Measurements from ENCODE around the gene TIMM50. TPM values are rescaled to one million over a fixed set of nuclear protein-coding genes. Genes with fewer than 3 reads are reported as not detected.

The TIMM50 gene
- total RNA-seq, 1 experiment from 2014 or later: 97.2 TPM

GRCh38 chr19:39497701-39497995, 17.0 kb downstream of the TIMM50 start:
- Histone ChIP-seq H3K9me3 (ENCODE audit: low read length) (no peaks in the 10 kb centered on the region), H3K27me3 (ENCODE audit: low read length) (no peaks in the 10 kb centered on the region), H3K27ac (ENCODE audit: low read length) (no peak overlapping the region), H3K4me3 (ENCODE audit: low read length) (peak overlapping the region; percentile 63), H2AFZ (ENCODE audit: low read length) (peak overlapping the region; percentile 98), H3F3A (ENCODE audit: low read length, unreplicated experiment) (no peaks in the 10 kb centered on the region), H3K9ac (ENCODE audit: low read length) (no peak overlapping the region), H3K9me2 (replicated peaks; ENCODE audit: low read length) (no peaks in the 10 kb centered on the region), H3K36me3 (ENCODE audit: low read depth, low read length) (no peaks in the 10 kb centered on the region), H4K20me1 (ENCODE audit: low read length) (no peaks in the 10 kb centered on the region), H3K79me2 (ENCODE audit: low read length) (no peaks in the 10 kb centered on the region), H3K4me1 (ENCODE audit: insufficient read depth, low read length) (peaks cover 12% of the 10 kb centered on the region), H3K4me2 (ENCODE audit: low read length) (peak overlapping the region; percentile 95)
- intact Hi-C loops (cut with micrococcal nuclease): loop anchor here (5.0 kb wide), 1 partner anchor 35 kb away; the partner anchor contains the start of gene EID2B
- CTCF ChIA-PET: interaction anchor here (0.6 kb wide), 2 partner anchors 15 to 35 kb away, joined by 3 read pairs; partner anchors contain the start of gene EID2B
- POLR2A ChIA-PET (ENCODE audit: unreplicated experiment): interaction anchor here (0.7 kb wide), 1 partner anchor 37 kb away, joined by 5 read pairs; no protein-coding TSS in a partner anchor
- BruUV-seq (replicated peaks): no TSS peak
- TF ChIP-seq EZH2 (IDR thresholded peaks at IDR 0.05; ENCODE audit: low read length, unreplicated experiment) (no peak), CTCF (conservative IDR thresholded peaks at IDR 0.05; ENCODE audit: low read depth, low read length) (no peak), EZH2phosphoT487 (IDR thresholded peaks at IDR 0.05; ENCODE audit: borderline replicate concordance, low read length) (no peak)
- ATAC-seq (no peak), DNase-seq (no peak)

- Histone ChIP-seq H3F3A (ENCODE audit: low read length, unreplicated experiment) (no peaks in the 10 kb centered on the region), H3K9ac (ENCODE audit: low read length) (no peak overlapping the region)
- no TSS peak for BruUV-seq (replicated peaks)
Measured at GRCh38 chr19:39497996-39498797, 17.6 kb downstream of the TIMM50 start.

More at GRCh38 chr19:39497996-39498797, 17.6 kb downstream of the TIMM50 start:
- Histone ChIP-seq H3K27me3 (ENCODE audit: low read length) (no peaks in the 10 kb centered on the region), H3K4me3 (ENCODE audit: low read length) (peak overlapping the region; percentile 63), H3K27ac (ENCODE audit: low read length) (no peak overlapping the region), H3K4me2 (ENCODE audit: low read length) (peak overlapping the region; percentile 95), H3K79me2 (ENCODE audit: low read length) (no peaks in the 10 kb centered on the region), H3K9me3 (ENCODE audit: low read length) (no peaks in the 10 kb centered on the region), H3K4me1 (ENCODE audit: insufficient read depth, low read length) (peaks cover 7% of the 10 kb centered on the region), H4K20me1 (ENCODE audit: low read length) (no peaks in the 10 kb centered on the region), H2AFZ (ENCODE audit: low read length) (peak overlapping the region; percentile 98), H3K9me2 (replicated peaks; ENCODE audit: low read length) (no peaks in the 10 kb centered on the region), H3K36me3 (ENCODE audit: low read depth, low read length) (no peaks in the 10 kb centered on the region)
- intact Hi-C loops (cut with micrococcal nuclease): loop anchor here (5.0 kb wide), 1 partner anchor 34 kb away; the partner anchor contains the start of gene EID2B
- CTCF ChIA-PET: interaction anchor here (0.6 to 0.7 kb wide), 4 partner anchors 15 to 42 kb away, joined by 3 to 4 read pairs (median 3); partner anchors contain the start of genes EID2 and EID2B
- ATAC-seq: peak; percentile 72
- TF ChIP-seq CTCF (conservative IDR thresholded peaks at IDR 0.05; ENCODE audit: low read depth, low read length) (peak; percentile 47), EZH2 (IDR thresholded peaks at IDR 0.05; ENCODE audit: low read length, unreplicated experiment) (no peak)
- peak; percentile 50 for DNase-seq
- POLR2A ChIA-PET (ENCODE audit: unreplicated experiment): no interaction called here
